BJ (cell line): ENCODE data around the gene HCFC1. TPM values are rescaled to one million over a fixed set of nuclear protein-coding genes. Genes with fewer than 3 reads are reported as not detected.

Source experiments
- polyA plus RNA-seq: library from polyadenylated mRNA; depleted of rRNA; stranded (reverse); fragments of >200 nt; gene quantifications from 2 replicates; pipeline ENCODE4 v1.2.3, GENCODE V29; 2011; rRNA removed
- small RNA-seq: library from RNA; depleted of rRNA; stranded (forward); fragments of <200 nt; gene quantifications from one replicate; pipeline ENCODE3, GENCODE V24; 2012; ENCODE audit warnings: low replicate concordance, low read depth; ENCODE audit not compliant: insufficient read length

Gene HCFC1
- polyA plus RNA-seq, 1 experiment: 3.3 TPM

Small RNA genes within 50 kb of the gene (small RNA-seq; reads per million reads assigned to genes)
- not detected for gene MIR3202-1

Other genes with a start within 250 kb of the HCFC1 start
- gene BCAP31, start 247.4 kb downstream of the HCFC1 start, polyA plus RNA-seq: 204 and 222 TPM in 2 replicates
- 4.3 and 9.2 TPM in 2 replicates for gene ABCD1, start 247.0 kb downstream of the HCFC1 start, polyA plus RNA-seq
- 4.7 and 8.2 TPM in 2 replicates for gene PLXNB3, start 207.6 kb downstream of the HCFC1 start, polyA plus RNA-seq
- gene SRPK3, start 190.8 kb downstream of the HCFC1 start, polyA plus RNA-seq: 0.44 and 1.1 TPM in 2 replicates
- 52.8 and 99.2 TPM in 2 replicates for gene IDH3G, start 177.4 kb downstream of the HCFC1 start, polyA plus RNA-seq
- 455 and 598 TPM in 2 replicates for gene SSR4, start 177.2 kb downstream of the HCFC1 start, polyA plus RNA-seq
- gene PDZD4, start 141.3 kb downstream of the HCFC1 start, polyA plus RNA-seq: 0.49 and 0.82 TPM in 2 replicates
- 23.5 and 62.0 TPM in 2 replicates for gene L1CAM, start 85.6 kb downstream of the HCFC1 start, polyA plus RNA-seq
- gene AVPR2, start 67.1 kb downstream of the HCFC1 start, polyA plus RNA-seq: not detected in 2 replicates
- 0.39 and 0.82 TPM in 2 replicates for gene ARHGAP4, start 45.6 kb downstream of the HCFC1 start, polyA plus RNA-seq
- 61.4 and 76.0 TPM in 2 replicates for gene NAA10, start 36.8 kb downstream of the HCFC1 start, polyA plus RNA-seq
- gene RENBP, start 27.2 kb downstream of the HCFC1 start, polyA plus RNA-seq: 0.36 and 0.43 TPM in 2 replicates
- gene TMEM187, start 936 bp upstream of the HCFC1 start, polyA plus RNA-seq: 6.0 and 8.7 TPM in 2 replicates
- 33.4 and 42.6 TPM in 2 replicates for gene IRAK1, start 48.1 kb upstream of the HCFC1 start, polyA plus RNA-seq
- gene MECP2, start 125.9 kb upstream of the HCFC1 start, polyA plus RNA-seq: 10.9 and 11.9 TPM in 2 replicates
- not detected in 2 replicates for gene OPN1LW, start 172.4 kb upstream of the HCFC1 start, polyA plus RNA-seq
- not detected in 2 replicates for gene OPN1MW, start 210.8 kb upstream of the HCFC1 start, polyA plus RNA-seq
- gene OPN1MW2, start 247.9 kb upstream of the HCFC1 start, polyA plus RNA-seq: not detected in 2 replicates